ENCODE results near the gene ISCA1.

ISCA1 gene

DNA sequence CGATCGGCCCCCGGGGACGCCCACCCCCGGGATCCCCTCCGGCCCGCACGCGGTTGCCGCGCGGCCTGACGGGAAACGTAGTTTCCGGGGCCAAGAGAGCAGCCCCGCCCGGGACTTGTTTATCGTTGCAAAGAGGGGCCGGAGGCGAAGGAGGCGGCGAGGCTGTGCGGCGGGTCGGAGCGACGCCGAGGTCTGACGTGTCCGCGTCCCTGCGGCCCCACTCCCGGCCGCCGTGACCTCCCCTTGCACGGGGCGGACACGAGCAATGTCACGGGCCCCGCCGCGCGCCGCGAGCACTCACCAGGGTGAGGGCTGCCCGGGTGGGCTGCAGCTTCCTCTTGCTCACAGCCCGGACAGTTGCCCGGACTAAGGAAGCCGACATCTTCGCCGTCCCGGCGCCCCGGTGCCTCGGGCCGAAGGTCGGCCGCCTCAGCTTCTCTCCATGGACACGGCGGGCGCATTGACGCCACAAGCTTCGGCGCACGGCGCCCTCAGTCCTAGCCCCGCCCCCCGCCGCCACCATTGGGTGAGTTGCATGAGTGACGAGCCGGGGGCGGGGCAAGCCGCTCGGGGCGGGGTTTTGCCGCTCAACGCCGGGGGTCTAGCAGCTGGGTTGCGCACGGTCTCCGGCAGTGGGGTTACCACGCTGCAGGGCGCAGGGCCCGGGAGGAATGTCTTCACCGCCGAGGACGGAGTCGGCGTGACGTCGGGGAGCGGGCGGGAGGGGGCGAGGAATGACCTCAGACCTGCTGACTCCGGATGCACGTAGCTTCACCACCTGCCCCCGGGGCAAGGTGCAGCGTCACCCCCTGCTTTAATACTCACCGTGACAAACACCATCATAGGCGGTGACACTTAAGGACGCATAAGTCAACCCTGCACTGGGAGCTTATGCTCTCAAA, at the start of gene ISCA1:
Gene ISCA1 (minus strand): TSS at position 462 of the 902 bp plus-strand sequence. CDS start 80 bp downstream, at position 382.
- Histone ChIP-seq H3K27ac (ENCODE audit: extremely low read depth, low read depth, low read length) (peak within 1 kb of the TSS; percentile 95), H3K9me3 (ENCODE audit: control insufficient read depth, insufficient read depth, low read depth, low read length) (no peaks in the 10 kb centered on the region), H3K36me3 (ENCODE audit: control insufficient read depth in 2 of 2, insufficient read depth in 1 of 2, low read length in 2 of 2) (peaks cover 0 to 13% of the 10 kb centered on the region in 2 experiments; a peak in 2 of 3 replicates), H3K4me3 (ENCODE audit: low read depth, low read length) (peak within 1 kb of the TSS; percentile 89), H3K4me1 (ENCODE audit: control insufficient read depth, insufficient read depth, low read length) (no peaks in the 10 kb centered on the region)
- POLR2A ChIA-PET = interaction anchor here (0.7 to 1.6 kb wide), 13 partner anchors 8 to 155 kb away, joined by 3 to 7 read pairs (median 4); no protein-coding TSS in a partner anchor
- CTCF ChIA-PET = no interaction called here
- peak; percentile 44; the same call in 1 of the 2 replicates for TF ChIP-seq ZNF777 (tag by site-specific recombination; IDR thresholded peaks at IDR 0.05; ENCODE audit: borderline replicate concordance)
- TF ChIP-seq, protein P1, sequence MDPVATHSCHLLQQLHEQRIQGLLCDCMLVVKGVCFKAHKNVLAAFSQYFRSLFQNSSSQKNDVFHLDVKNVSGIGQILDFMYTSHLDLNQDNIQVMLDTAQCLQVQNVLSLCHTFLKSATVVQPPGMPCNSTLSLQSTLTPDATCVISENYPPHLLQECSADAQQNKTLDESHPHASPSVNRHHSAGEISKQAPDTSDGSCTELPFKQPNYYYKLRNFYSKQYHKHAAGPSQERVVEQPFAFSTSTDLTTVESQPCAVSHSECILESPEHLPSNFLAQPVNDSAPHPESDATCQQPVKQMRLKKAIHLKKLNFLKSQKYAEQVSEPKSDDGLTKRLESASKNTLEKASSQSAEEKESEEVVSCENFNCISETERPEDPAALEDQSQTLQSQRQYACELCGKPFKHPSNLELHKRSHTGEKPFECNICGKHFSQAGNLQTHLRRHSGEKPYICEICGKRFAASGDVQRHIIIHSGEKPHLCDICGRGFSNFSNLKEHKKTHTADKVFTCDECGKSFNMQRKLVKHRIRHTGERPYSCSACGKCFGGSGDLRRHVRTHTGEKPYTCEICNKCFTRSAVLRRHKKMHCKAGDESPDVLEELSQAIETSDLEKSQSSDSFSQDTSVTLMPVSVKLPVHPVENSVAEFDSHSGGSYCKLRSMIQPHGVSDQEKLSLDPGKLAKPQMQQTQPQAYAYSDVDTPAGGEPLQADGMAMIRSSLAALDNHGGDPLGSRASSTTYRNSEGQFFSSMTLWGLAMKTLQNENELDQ (tag by site-specific recombination; IDR thresholded peaks at IDR 0.05; ENCODE audit: low read depth) = no peak
- no peak for TF ChIP-seq ZNF140 (tag by site-specific recombination; IDR thresholded peaks at IDR 0.05)
- TF ChIP-seq ZBTB1 (tag by site-specific recombination; IDR thresholded peaks at IDR 0.05) = no peak
- peak; percentile 34; the same call in 1 of the 2 replicates for TF ChIP-seq GLI4 (tag by site-specific recombination; IDR thresholded peaks at IDR 0.05)
- TF ChIP-seq ZNF521 (tag by site-specific recombination; IDR thresholded peaks at IDR 0.05) = no peak
- TF ChIP-seq ZBTB48 (tag by site-specific recombination; IDR thresholded peaks at IDR 0.05) = peak; percentile 17
- TF ChIP-seq, protein P2, sequence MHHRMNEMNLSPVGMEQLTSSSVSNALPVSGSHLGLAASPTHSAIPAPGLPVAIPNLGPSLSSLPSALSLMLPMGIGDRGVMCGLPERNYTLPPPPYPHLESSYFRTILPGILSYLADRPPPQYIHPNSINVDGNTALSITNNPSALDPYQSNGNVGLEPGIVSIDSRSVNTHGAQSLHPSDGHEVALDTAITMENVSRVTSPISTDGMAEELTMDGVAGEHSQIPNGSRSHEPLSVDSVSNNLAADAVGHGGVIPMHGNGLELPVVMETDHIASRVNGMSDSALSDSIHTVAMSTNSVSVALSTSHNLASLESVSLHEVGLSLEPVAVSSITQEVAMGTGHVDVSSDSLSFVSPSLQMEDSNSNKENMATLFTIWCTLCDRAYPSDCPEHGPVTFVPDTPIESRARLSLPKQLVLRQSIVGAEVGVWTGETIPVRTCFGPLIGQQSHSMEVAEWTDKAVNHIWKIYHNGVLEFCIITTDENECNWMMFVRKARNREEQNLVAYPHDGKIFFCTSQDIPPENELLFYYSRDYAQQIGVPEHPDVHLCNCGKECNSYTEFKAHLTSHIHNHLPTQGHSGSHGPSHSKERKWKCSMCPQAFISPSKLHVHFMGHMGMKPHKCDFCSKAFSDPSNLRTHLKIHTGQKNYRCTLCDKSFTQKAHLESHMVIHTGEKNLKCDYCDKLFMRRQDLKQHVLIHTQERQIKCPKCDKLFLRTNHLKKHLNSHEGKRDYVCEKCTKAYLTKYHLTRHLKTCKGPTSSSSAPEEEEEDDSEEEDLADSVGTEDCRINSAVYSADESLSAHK (tag by site-specific recombination; IDR thresholded peaks at IDR 0.05) = peak; percentile 40; the same call in 1 of the 2 replicates
- peak; percentile 57 for TF ChIP-seq KLF8 (tag by site-specific recombination; IDR thresholded peaks at IDR 0.05)
- TF ChIP-seq ZNF394 (tag by site-specific recombination; IDR thresholded peaks at IDR 0.05; ENCODE audit: borderline replicate concordance) = peak; percentile 92
- TF ChIP-seq ZNF624 (tag by site-specific recombination; IDR thresholded peaks at IDR 0.05) = no peak
- TF ChIP-seq SP2 (tag by site-specific recombination; IDR thresholded peaks at IDR 0.05) = peak; percentile 77
- TF ChIP-seq ZNF121 (tag by site-specific recombination; IDR thresholded peaks at IDR 0.05) = peak; percentile 6; the same call in 1 of the 2 replicates
- no peak for TF ChIP-seq ZNF132 (tag by site-specific recombination; IDR thresholded peaks at IDR 0.05; ENCODE audit: borderline replicate concordance)
- TF ChIP-seq ZNF747 (tag by site-specific recombination; IDR thresholded peaks at IDR 0.05) = no peak
- no peak for TF ChIP-seq ZNF404 (tag by site-specific recombination; IDR thresholded peaks at IDR 0.05)
- TF ChIP-seq, protein P3, sequence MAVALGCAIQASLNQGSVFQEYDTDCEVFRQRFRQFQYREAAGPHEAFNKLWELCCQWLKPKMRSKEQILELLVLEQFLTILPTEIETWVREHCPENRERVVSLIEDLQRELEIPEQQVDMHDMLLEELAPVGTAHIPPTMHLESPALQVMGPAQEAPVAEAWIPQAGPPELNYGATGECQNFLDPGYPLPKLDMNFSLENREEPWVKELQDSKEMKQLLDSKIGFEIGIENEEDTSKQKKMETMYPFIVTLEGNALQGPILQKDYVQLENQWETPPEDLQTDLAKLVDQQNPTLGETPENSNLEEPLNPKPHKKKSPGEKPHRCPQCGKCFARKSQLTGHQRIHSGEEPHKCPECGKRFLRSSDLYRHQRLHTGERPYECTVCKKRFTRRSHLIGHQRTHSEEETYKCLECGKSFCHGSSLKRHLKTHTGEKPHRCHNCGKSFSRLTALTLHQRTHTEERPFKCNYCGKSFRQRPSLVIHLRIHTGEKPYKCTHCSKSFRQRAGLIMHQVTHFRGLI (tag by site-specific recombination; IDR thresholded peaks at IDR 0.05) = no peak; the same call in 1 of the 2 replicates
- TF ChIP-seq, protein P4, sequence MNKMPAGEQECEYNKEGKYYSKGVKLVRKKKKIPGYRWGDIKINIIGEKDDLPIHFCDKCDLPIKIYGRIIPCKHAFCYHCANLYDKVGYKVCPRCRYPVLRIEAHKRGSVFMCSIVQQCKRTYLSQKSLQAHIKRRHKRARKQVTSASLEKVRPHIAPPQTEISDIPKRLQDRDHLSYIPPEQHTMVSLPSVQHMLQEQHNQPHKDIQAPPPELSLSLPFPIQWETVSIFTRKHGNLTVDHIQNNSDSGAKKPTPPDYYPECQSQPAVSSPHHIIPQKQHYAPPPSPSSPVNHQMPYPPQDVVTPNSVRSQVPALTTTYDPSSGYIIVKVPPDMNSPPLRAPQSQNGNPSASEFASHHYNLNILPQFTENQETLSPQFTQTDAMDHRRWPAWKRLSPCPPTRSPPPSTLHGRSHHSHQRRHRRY (tag by site-specific recombination; IDR thresholded peaks at IDR 0.05) = peak; percentile 51; the same call in 1 of the 2 replicates
- no peak for TF ChIP-seq ZNF48 (tag by site-specific recombination; IDR thresholded peaks at IDR 0.05)
- TF ChIP-seq, protein P5, sequence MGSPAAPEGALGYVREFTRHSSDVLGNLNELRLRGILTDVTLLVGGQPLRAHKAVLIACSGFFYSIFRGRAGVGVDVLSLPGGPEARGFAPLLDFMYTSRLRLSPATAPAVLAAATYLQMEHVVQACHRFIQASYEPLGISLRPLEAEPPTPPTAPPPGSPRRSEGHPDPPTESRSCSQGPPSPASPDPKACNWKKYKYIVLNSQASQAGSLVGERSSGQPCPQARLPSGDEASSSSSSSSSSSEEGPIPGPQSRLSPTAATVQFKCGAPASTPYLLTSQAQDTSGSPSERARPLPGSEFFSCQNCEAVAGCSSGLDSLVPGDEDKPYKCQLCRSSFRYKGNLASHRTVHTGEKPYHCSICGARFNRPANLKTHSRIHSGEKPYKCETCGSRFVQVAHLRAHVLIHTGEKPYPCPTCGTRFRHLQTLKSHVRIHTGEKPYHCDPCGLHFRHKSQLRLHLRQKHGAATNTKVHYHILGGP (tag by site-specific recombination; IDR thresholded peaks at IDR 0.05) = no peak
- TF ChIP-seq ZNF239 (tag by site-specific recombination; IDR thresholded peaks at IDR 0.05) = no peak
- no peak for TF ChIP-seq HOXC10 (CRISPR knock-in tag; IDR thresholded peaks at IDR 0.05)
- peak; percentile 83 for TF ChIP-seq ZNF10 (tag by site-specific recombination; IDR thresholded peaks at IDR 0.05)
- TF ChIP-seq, protein P6, sequence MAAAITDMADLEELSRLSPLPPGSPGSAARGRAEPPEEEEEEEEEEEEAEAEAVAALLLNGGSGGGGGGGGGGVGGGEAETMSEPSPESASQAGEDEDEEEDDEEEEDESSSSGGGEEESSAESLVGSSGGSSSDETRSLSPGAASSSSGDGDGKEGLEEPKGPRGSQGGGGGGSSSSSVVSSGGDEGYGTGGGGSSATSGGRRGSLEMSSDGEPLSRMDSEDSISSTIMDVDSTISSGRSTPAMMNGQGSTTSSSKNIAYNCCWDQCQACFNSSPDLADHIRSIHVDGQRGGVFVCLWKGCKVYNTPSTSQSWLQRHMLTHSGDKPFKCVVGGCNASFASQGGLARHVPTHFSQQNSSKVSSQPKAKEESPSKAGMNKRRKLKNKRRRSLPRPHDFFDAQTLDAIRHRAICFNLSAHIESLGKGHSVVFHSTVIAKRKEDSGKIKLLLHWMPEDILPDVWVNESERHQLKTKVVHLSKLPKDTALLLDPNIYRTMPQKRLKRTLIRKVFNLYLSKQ (tag by site-specific recombination; IDR thresholded peaks at IDR 0.05; ENCODE audit: borderline replicate concordance) = no peak
- TF ChIP-seq ZNF549 (tag by site-specific recombination; IDR thresholded peaks at IDR 0.05) = no peak
- peak; percentile 77 for TF ChIP-seq ZNF501 (tag by site-specific recombination; IDR thresholded peaks at IDR 0.05)
